Activated CD8-positive, alpha-beta memory T cell treated with anti-CD3 and anti-CD28 coated beads for 36 hours (primary cell): ENCODE results near the gene TM9SF2. TPM values are rescaled to one million over a fixed set of nuclear protein-coding genes. Genes with fewer than 3 reads are reported as not detected.
"Not testable (repeated sequence)": the region's sequence is repeated elsewhere in the genome, so short reads cannot be mapped to it uniquely, and the experiment has no call there.

Experiments used
- CTCF ChIA-PET: fragments of 350-600 bp; sonication (Branson Sonifier 250); formaldehyde crosslinking; loops from one replicate; lab custom pipeline; 2021; ENCODE audit warnings: antibody characterized with exemption; lab: Charles Lee
- POLR2A ChIA-PET: fragments of 350-600 bp; sonication (Branson Sonifier 250); formaldehyde crosslinking; loops from one replicate; lab custom pipeline; 2021; ENCODE audit warnings: antibody characterized with exemption; lab: Charles Lee
- total RNA-seq, 2 experiments: library from RNA; stranded (reverse); gene quantifications; one replicate each; pipeline ENCODE4 v1.2.3, GENCODE V29; 2021

TM9SF2 gene
- total RNA-seq: 10 to 100 TPM; 90.4 to 94.8 TPM

GRCh38 chr13:99501184-99501847 is at the start of gene TM9SF2:
TSS of gene TM9SF2 (plus strand) at chr13:99501472. CDS start at chr13:99501607, 135 bp downstream.
- POLR2A ChIA-PET: interaction anchor here (0.6 kb wide), 2 partner anchors 66 to 307 kb away, joined by 3 to 14 read pairs; no protein-coding TSS in a partner anchor
- CTCF ChIA-PET: interaction anchor here (0.9 to 1.7 kb wide), 4 partner anchors 9 to 65 kb away, joined by 3 to 6 read pairs (median 4); no protein-coding TSS in a partner anchor

GRCh38 chr13:99454518-99455183 is 46.6 kb upstream of the TM9SF2 start:
- POLR2A ChIA-PET: no interaction called here
- CTCF ChIA-PET: no interaction called here

- POLR2A ChIA-PET: interaction anchor here (1.0 kb wide), 1 partner anchor 55 kb away, joined by 4 read pairs; no protein-coding TSS in a partner anchor
- CTCF ChIA-PET: interaction anchor here (0.6 kb wide), 1 partner anchor 614 kb away, joined by 4 read pairs; no protein-coding TSS in a partner anchor
These were observed 42.0 kb upstream of the TM9SF2 start for GRCh38 chr13:99459099-99459850.

GRCh38 chr13:99460802-99461201 is 40.5 kb upstream of the TM9SF2 start:
- POLR2A ChIA-PET: not testable (repeated sequence)
- CTCF ChIA-PET: interaction anchor here (0.6 kb wide), 1 partner anchor 81 kb away, joined by 3 read pairs; no protein-coding TSS in a partner anchor

GRCh38 chr13:99463646-99464397 is 37.5 kb upstream of the TM9SF2 start:
- ChIA-PET CTCF (interaction anchor here (0.5 kb wide), 1 partner anchor 19 kb away, joined by 4 read pairs; no protein-coding TSS in a partner anchor), POLR2A (interaction anchor here (0.5 kb wide), 1 partner anchor 952 kb away, joined by 3 read pairs; no protein-coding TSS in a partner anchor)

- CTCF ChIA-PET: interaction anchor here (1.3 kb wide), 1 partner anchor 9 kb away, joined by 5 read pairs; no protein-coding TSS in a partner anchor
- POLR2A ChIA-PET: no interaction called here
These were observed 36.8 kb upstream of the TM9SF2 start for GRCh38 chr13:99464441-99464949.

GRCh38 chr13:99465454-99465853 is 35.8 kb upstream of the TM9SF2 start:
- ChIA-PET POLR2A (no interaction called here), CTCF (interaction anchor here (1.3 kb wide), 1 partner anchor 10 kb away, joined by 5 read pairs; no protein-coding TSS in a partner anchor)

GRCh38 chr13:99467764-99468163 is 33.5 kb upstream of the TM9SF2 start:
- ChIA-PET POLR2A (no interaction called here), CTCF (interaction anchor here (1.2 kb wide), 1 partner anchor 112 kb away, joined by 3 read pairs; no protein-coding TSS in a partner anchor)

GRCh38 chr13:99469041-99469440 is 32.2 kb upstream of the TM9SF2 start:
- ChIA-PET CTCF (interaction anchor here (1.2 kb wide), 1 partner anchor 111 kb away, joined by 3 read pairs; no protein-coding TSS in a partner anchor), POLR2A (no interaction called here)

GRCh38 chr13:99470027-99470426 is 31.2 kb upstream of the TM9SF2 start:
- CTCF ChIA-PET: no interaction called here
- POLR2A ChIA-PET: no interaction called here

- CTCF ChIA-PET: no interaction called here
These were observed 29.8 kb upstream of the TM9SF2 start for GRCh38 chr13:99471221-99472121.

GRCh38 chr13:99472122-99472440 is 29.2 kb upstream of the TM9SF2 start:
- POLR2A ChIA-PET: no interaction called here

More at GRCh38 chr13:99471221-99472121, 29.8 kb upstream of the TM9SF2 start:
- POLR2A ChIA-PET: no interaction called here

GRCh38 chr13:99473515-99473914 is 27.8 kb upstream of the TM9SF2 start:
- ChIA-PET POLR2A (no interaction called here), CTCF (no interaction called here)

More at GRCh38 chr13:99472122-99472440, 29.2 kb upstream of the TM9SF2 start:
- CTCF ChIA-PET: no interaction called here

GRCh38 chr13:99476648-99477047 is 24.6 kb upstream of the TM9SF2 start:
- ChIA-PET CTCF (interaction anchor here (0.6 kb wide), 1 partner anchor 63 kb away, joined by 3 read pairs; no protein-coding TSS in a partner anchor), POLR2A (no interaction called here)

GRCh38 chr13:99477493-99477892 is 23.8 kb upstream of the TM9SF2 start:
- POLR2A ChIA-PET: no interaction called here
- CTCF ChIA-PET: no interaction called here

- ChIA-PET POLR2A (no interaction called here), CTCF (interaction anchor here (0.5 kb wide), 1 partner anchor 295 kb away, joined by 3 read pairs; no protein-coding TSS in a partner anchor)
These were observed 19.9 kb upstream of the TM9SF2 start for GRCh38 chr13:99481366-99481765.

GRCh38 chr13:99484473-99484872 is 16.8 kb upstream of the TM9SF2 start:
- ChIA-PET POLR2A (no interaction called here), CTCF (no interaction called here)
